Activated CD8-positive, alpha-beta T cell treated with anti-CD3 and anti-CD28 coated beads, Interleukin-2, amount 10 ng/mL, durations not matched to agents 7 days and 5 days (primary cell): ENCODE data around the gene NSMF. TPM values are rescaled to one million over a fixed set of nuclear protein-coding genes. Genes with fewer than 3 reads are reported as not detected.

Experiments
- ATAC-seq: fragments of 150-1000 bp; cut with Tn5 transposase; one replicate; pipeline ENCODE4 v1.10.0; 2021; ENCODE audit warnings: moderate library complexity
- CTCF ChIA-PET: fragments of 350-600 bp; sonication (Branson Sonifier 250); formaldehyde crosslinking; loops from one replicate; lab custom pipeline; 2021; ENCODE audit warnings: antibody characterized with exemption; lab: Charles Lee
- POLR2A ChIA-PET: fragments of 350-600 bp; sonication (Branson Sonifier 250); formaldehyde crosslinking; loops from one replicate; lab custom pipeline; 2021; ENCODE audit warnings: antibody characterized with exemption; lab: Charles Lee
- DNase-seq: peaks from one replicate; pipeline ENCODE4 v3.0.0-alpha.2; 2020
- H3K27ac Mint-ChIP-seq: one replicate; pipeline ENCODE4 v1.8.0; 2021; ENCODE audit warnings: mild to moderate bottlenecking, mixed read lengths
- H3K27me3 Mint-ChIP-seq: one replicate; pipeline ENCODE4 v1.8.0; 2021; ENCODE audit warnings: low read depth, mixed read lengths
- H3K36me3 Mint-ChIP-seq: one replicate; pipeline ENCODE4 v1.8.0; 2021; ENCODE audit warnings: low read depth, mixed read lengths
- H3K4me1 Mint-ChIP-seq: one replicate; pipeline ENCODE4 v1.8.0; 2021; ENCODE audit warnings: low read depth, mixed read lengths
- H3K4me3 Mint-ChIP-seq: one replicate; pipeline ENCODE4 v1.8.0; 2021; ENCODE audit warnings: mild to moderate bottlenecking, mixed read lengths
- H3K9me3 Mint-ChIP-seq: one replicate; pipeline ENCODE4 v1.8.0; 2022; ENCODE audit warnings: mixed read lengths; ENCODE audit not compliant: insufficient read depth
- total RNA-seq, 2 experiments: library from RNA; stranded (reverse); gene quantifications; one replicate each; pipeline ENCODE4 v1.2.3, GENCODE V29; 2021

Gene NSMF
- total RNA-seq, 2 experiments from 2014 or later: 55.0 to 59.0 TPM

GRCh38 chr9:137488327-137488653 is 29.2 kb upstream of the NSMF start:
- POLR2A ChIA-PET: no interaction called here
- Mint-ChIP-seq H3K4me1 (peaks cover 11% of the 10 kb centered on the region), H3K9me3 (no peaks in the 10 kb centered on the region), H3K4me3 (no peak overlapping the region), H3K27ac (no peak overlapping the region), H3K27me3 (no peaks in the 10 kb centered on the region), H3K36me3 (no peaks in the 10 kb centered on the region)
- ATAC-seq (no peak), DNase-seq (no peak)
- CTCF ChIA-PET: no interaction called here

DNA sequence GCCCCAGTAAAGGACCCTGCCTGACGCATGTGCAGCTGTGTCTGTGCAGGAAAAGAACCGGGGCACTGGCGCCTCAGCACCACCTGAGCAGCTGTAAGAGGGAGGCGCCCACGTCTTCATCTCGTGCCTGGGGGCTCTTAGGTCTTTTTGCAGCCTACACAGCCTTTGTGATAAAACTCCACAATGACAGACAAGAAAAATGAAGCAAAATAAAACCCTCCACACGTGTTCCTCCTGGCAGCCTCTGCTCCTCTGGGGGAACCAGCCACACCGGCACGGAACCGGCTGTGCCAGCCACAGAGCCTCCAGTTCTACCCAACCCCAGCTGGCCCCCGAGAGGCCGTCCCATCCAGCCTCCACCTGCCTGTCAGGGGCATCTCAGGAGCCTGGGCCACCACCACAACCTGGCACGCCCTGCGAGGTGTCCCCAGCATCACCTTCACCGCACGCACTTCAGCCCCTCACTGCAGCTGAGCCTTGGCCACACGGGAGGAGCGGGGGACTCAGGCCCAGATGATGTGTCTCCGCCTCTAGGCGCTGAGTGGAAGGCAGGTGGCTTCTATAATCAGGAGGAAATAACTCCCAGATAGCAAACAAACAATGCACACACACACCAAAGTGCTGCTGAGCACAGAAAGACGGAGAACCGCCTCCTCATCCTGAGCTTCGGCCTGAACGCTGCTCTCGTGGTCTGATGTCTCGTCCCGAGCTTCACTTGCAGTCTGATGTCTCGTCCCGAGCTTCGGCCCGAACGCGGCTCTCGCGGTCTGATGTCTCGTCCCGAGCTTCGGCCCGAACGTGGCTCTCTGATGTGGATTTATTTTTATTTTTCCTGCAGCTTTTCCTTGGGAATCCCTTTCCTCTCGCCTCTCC is 28.6 kb upstream of the NSMF start:
- peaks cover 11% of the 10 kb centered on the region for H3K4me1 Mint-ChIP-seq
- CTCF ChIA-PET: interaction anchor here (0.6 kb wide), 1 partner anchor 42 kb away, joined by 3 read pairs; no protein-coding TSS in a partner anchor
- no peak for ATAC-seq

GRCh38 chr9:137486545-137487453 is 27.7 kb upstream of the NSMF start:
- Mint-ChIP-seq H3K4me3 (no peak overlapping the region), H3K4me1 (peaks cover 16% of the 10 kb centered on the region), H3K27ac (no peak overlapping the region), H3K9me3 (no peaks in the 10 kb centered on the region), H3K36me3 (no peaks in the 10 kb centered on the region), H3K27me3 (no peaks in the 10 kb centered on the region)
- ATAC-seq: no peak
- DNase-seq: no peak
- ChIA-PET CTCF (interaction anchor here (0.6 kb wide), 1 partner anchor 41 kb away, joined by 3 read pairs; no protein-coding TSS in a partner anchor), POLR2A (no interaction called here)

More for the DNA sequence above, 28.6 kb upstream of the NSMF start:
- Mint-ChIP-seq H3K36me3 (no peaks in the 10 kb centered on the region), H3K4me3 (no peak overlapping the region), H3K27me3 (no peaks in the 10 kb centered on the region), H3K27ac (no peak overlapping the region), H3K9me3 (no peaks in the 10 kb centered on the region)
- POLR2A ChIA-PET: no interaction called here
- no peak for DNase-seq

GRCh38 chr9:137486141-137486490 is 27.0 kb upstream of the NSMF start:
- DNase-seq: no peak
- POLR2A ChIA-PET: no interaction called here

DNA sequence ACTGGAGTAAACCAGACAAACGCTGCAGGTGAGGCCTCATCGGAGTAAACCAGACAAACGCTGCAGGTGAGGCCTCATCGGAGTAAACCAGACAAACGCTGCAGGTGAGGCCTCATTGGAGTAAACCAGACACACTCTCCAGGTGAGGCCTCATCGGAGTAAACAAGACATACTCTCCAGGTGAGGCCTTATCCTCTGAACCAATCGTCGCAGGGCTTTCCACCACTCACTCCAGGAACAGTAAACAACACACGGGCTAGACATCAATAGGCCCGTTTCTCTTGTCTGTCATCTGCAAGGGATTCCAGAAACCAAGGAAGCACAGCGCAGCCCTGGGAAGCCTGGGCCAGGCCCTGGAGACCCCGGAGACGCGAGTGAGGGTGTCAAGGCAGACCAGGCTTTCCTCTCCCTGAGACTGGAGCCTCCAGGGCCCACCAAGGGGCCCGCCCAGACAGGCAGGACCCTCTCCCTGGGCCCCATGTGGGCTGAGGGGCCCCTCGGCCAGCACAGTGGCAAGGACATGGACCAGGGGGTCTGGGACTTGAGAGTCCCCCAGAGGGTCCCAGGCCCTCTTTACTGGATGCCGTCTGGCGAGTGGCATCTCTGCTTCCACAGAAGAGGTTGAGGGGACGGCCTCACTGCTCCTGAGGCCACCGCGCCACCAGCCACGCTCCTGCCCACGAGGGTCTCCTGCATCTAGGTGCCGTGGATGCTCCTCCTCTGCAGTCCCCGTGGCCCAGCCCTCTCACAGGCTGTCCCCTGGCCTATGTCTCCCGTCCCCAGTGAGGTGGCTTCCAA is 26.4 kb upstream of the NSMF start:
- DNase-seq: no peak
- ChIA-PET CTCF (interaction anchor here (0.5 kb wide), 1 partner anchor 63 kb away, joined by 3 read pairs; no protein-coding TSS in a partner anchor), POLR2A (no interaction called here)
- ATAC-seq: no peak
- Mint-ChIP-seq H3K27me3 (no peaks in the 10 kb centered on the region), H3K4me3 (no peak overlapping the region), H3K36me3 (no peaks in the 10 kb centered on the region), H3K4me1 (peaks cover 17% of the 10 kb centered on the region), H3K9me3 (no peaks in the 10 kb centered on the region), H3K27ac (no peak overlapping the region)

More at GRCh38 chr9:137486141-137486490, 27.0 kb upstream of the NSMF start:
- no peaks in the 10 kb centered on the region for H3K9me3 Mint-ChIP-seq
- H3K27ac Mint-ChIP-seq: no peak overlapping the region
- no peak overlapping the region for H3K4me3 Mint-ChIP-seq
- H3K4me1 Mint-ChIP-seq: peaks cover 19% of the 10 kb centered on the region
- no peaks in the 10 kb centered on the region for H3K36me3 Mint-ChIP-seq
- CTCF ChIA-PET: interaction anchor here (0.5 kb wide), 1 partner anchor 64 kb away, joined by 3 read pairs; no protein-coding TSS in a partner anchor
- H3K27me3 Mint-ChIP-seq: no peaks in the 10 kb centered on the region
- no peak for ATAC-seq

- POLR2A ChIA-PET: no interaction called here
- Mint-ChIP-seq H3K4me3 (no peak overlapping the region), H3K4me1 (peaks cover 13% of the 10 kb centered on the region), H3K9me3 (no peaks in the 10 kb centered on the region), H3K36me3 (no peaks in the 10 kb centered on the region), H3K27ac (no peak overlapping the region), H3K27me3 (no peaks in the 10 kb centered on the region)
- CTCF ChIA-PET: no interaction called here
- ATAC-seq (no peak), DNase-seq (no peak)
Measured at GRCh38 chr9:137484551-137485315, 25.6 kb upstream of the NSMF start.

- CTCF ChIA-PET: no interaction called here
- no peak overlapping the region for H3K4me3 Mint-ChIP-seq
- peaks cover 13% of the 10 kb centered on the region for H3K4me1 Mint-ChIP-seq
- no peaks in the 10 kb centered on the region for H3K9me3 Mint-ChIP-seq
- H3K27ac Mint-ChIP-seq: no peak overlapping the region
- H3K36me3 Mint-ChIP-seq: no peaks in the 10 kb centered on the region
- ATAC-seq (no peak), DNase-seq (no peak)
- POLR2A ChIA-PET: no interaction called here
- H3K27me3 Mint-ChIP-seq: peaks cover 4% of the 10 kb centered on the region
Measured at GRCh38 chr9:137482094-137482781, 23.1 kb upstream of the NSMF start.

- no peak overlapping the region for H3K4me3 Mint-ChIP-seq
- H3K36me3 Mint-ChIP-seq: peaks cover 3% of the 10 kb centered on the region
- DNase-seq (no peak), ATAC-seq (no peak)
- H3K27me3 Mint-ChIP-seq: peaks cover 4% of the 10 kb centered on the region
- H3K4me1 Mint-ChIP-seq: peaks cover 13% of the 10 kb centered on the region
- ChIA-PET POLR2A (no interaction called here), CTCF (no interaction called here)
- H3K9me3 Mint-ChIP-seq: peaks cover 1% of the 10 kb centered on the region
- H3K27ac Mint-ChIP-seq: no peak overlapping the region
Measured at GRCh38 chr9:137480686-137481683, 21.9 kb upstream of the NSMF start.

DNA sequence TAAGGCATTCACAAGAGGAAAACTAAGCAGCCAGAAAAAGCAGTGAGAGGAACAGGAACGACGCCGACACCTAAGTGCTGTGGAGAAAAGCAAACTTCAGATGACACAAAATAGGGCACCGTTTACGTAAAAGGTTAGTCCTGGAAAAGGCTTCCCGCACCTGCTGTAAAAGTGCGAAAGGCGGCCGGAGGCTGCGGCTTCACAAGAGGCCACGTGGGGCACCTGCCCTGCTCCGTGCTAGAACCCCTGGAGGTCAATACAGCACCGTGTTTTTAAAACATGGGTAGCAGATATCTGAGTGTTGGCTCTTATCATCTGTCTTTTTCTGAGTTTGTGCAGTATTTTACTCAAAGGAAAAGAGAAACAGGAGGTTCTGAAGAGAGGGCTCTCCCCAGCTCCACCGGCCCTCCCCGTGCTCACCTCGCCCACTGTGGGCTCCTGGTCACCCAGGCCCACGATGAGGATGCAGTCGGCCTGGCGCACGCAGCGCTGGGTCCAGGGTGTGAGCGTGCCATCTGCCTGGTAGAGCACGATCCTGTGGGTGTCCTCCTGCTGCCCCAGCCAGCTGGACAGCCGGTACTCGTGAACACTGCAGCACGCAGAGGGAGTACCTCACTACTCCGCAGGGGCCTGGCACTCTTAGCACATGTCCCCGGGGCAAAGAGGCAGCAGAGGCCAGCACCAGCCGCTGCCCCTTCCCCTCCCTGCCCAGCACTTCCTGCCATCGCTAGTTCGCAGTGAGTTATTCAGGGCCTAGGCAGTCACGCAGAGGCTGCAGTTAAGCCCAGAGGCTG is 21.0 kb upstream of the NSMF start:
- H3K4me1 Mint-ChIP-seq: peaks cover 13% of the 10 kb centered on the region
- DNase-seq (no peak), ATAC-seq (no peak)
- peak overlapping the region; percentile 23 for H3K27ac Mint-ChIP-seq
- peaks cover 4% of the 10 kb centered on the region for H3K27me3 Mint-ChIP-seq
- H3K36me3 Mint-ChIP-seq: peaks cover 8% of the 10 kb centered on the region
- CTCF ChIA-PET: no interaction called here
- peaks cover 6% of the 10 kb centered on the region for H3K9me3 Mint-ChIP-seq
- POLR2A ChIA-PET: no interaction called here
- no peak overlapping the region for H3K4me3 Mint-ChIP-seq
